ENCODE measurements around the gene ASTN2. TPM values are rescaled to one million over a fixed set of nuclear protein-coding genes. Genes with fewer than 3 reads are reported as not detected.

ASTN2 gene
- polyA plus RNA-seq, 2 of the 4 experiments (the other 2 are of a cell fraction), result 5.8 to 11.6 TPM

GRCh38 chr9:116984111-116984510, 430.7 kb downstream of the ASTN2 start:
- Histone ChIP-seq H3K4me3 (no peak overlapping the region), H3K27ac (no peak overlapping the region), H3K9me3 (no peaks in the 10 kb centered on the region), H3K4me1 (peaks cover 9% of the 10 kb centered on the region), H3K4me2 (no peak overlapping the region)
- no peak for TF ChIP-seq TFCP2L1 (CRISPR knock-in tag; IDR thresholded peaks at IDR 0.05)
- TF ChIP-seq RFX5 (IDR thresholded peaks at IDR 0.05), result no peak
- TF ChIP-seq, protein P1, sequence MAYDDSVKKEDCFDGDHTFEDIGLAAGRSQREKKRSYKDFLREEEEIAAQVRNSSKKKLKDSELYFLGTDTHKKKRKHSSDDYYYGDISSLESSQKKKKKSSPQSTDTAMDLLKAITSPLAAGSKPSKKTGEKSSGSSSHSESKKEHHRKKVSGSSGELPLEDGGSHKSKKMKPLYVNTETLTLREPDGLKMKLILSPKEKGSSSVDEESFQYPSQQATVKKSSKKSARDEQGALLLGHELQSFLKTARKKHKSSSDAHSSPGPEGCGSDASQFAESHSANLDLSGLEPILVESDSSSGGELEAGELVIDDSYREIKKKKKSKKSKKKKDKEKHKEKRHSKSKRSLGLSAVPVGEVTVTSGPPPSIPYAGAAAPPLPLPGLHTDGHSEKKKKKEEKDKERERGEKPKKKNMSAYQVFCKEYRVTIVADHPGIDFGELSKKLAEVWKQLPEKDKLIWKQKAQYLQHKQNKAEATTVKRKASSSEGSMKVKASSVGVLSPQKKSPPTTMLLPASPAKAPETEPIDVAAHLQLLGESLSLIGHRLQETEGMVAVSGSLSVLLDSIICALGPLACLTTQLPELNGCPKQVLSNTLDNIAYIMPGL (CRISPR knock-in tag; IDR thresholded peaks at IDR 0.05; ENCODE audit: borderline replicate concordance), result no peak
- TF ChIP-seq GATA3 (IDR thresholded peaks at IDR 0.05; ENCODE audit: borderline replicate concordance), result no peak
- no peak for FAIRE-seq
- CTCF ChIA-PET, result interaction anchor here (0.5 kb wide), 1 partner anchor 424 kb away, joined by 3 read pairs; no protein-coding TSS in a partner anchor
- no peak for DNase-seq (ENCODE audit: low read depth in 1 of 2, low spot score in 1 of 2)
- ATAC-seq, result no peak
- 33% methylated on average over 2 of the region's 2 CpGs for whole genome bisulfite sequencing (ENCODE audit: missing lambda C conversion rate)
- POLR2A ChIA-PET, result no interaction called here

GRCh38 chr9:116980582-116981120, 434.2 kb downstream of the ASTN2 start:
- no peaks in the 10 kb centered on the region for H3K9me3 ChIP-seq
- ATAC-seq (no peak), FAIRE-seq (no peak), DNase-seq (ENCODE audit: low read depth in 1 of 2, low spot score in 1 of 2) (no peak)
- ChIA-PET POLR2A (no interaction called here), CTCF (interaction anchor here (1.6 kb wide), 1 partner anchor 10 kb away, joined by 4 read pairs; no protein-coding TSS in a partner anchor)
- H3K4me2 ChIP-seq, result no peak overlapping the region
- H3K4me1 ChIP-seq, result peaks cover 21% of the 10 kb centered on the region
- H3K27ac ChIP-seq, result no peak overlapping the region
- no peak overlapping the region for H3K4me3 ChIP-seq
- TF ChIP-seq CBX8 (IDR thresholded peaks at IDR 0.05) (no peak), RARB (CRISPR knock-in tag; IDR thresholded peaks at IDR 0.05) (no peak), MAFK (IDR thresholded peaks at IDR 0.05; ENCODE audit: partially characterized antibody) (peak; percentile 91), USF2 (IDR thresholded peaks at IDR 0.05) (no peak), SREBF2 (IDR thresholded peaks at IDR 0.05) (no peak), TP53 (CRISPR knock-in tag; IDR thresholded peaks at IDR 0.05) (no peak)

DNA sequence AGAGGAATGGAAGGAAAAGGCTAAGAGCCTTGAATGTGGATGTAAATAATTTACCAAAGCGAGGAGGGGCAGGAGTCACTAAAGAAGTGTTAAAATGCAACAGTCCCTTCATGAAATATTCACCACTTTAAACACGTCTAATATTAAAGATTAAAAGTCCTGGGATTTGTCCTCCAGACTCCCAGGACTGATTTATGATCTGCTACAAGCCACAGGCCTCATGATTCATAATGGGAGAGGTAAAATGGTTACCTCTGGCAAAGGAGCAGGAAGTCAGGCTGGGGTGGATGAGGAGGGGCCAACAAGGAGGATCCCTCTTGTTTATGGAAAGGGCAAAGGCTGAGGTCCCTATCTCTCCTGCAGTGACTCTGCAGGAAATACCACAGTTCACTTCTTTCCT, 435.4 kb downstream of the ASTN2 start:
- DNase-seq (ENCODE audit: low read depth in 1 of 2, low spot score in 1 of 2), result peak; percentile 12 to 29
- ChIA-PET POLR2A (no interaction called here), CTCF (no interaction called here)
- H3K4me1 ChIP-seq, result peaks cover 21% of the 10 kb centered on the region
- H3K27ac ChIP-seq, result peak overlapping the region in 1 of 2 experiments; percentile 46; a peak in 2 of 6 replicates
- no peak for TF ChIP-seq REST (IDR thresholded peaks at IDR 0.05)
- TF ChIP-seq MAFK (IDR thresholded peaks at IDR 0.05; ENCODE audit: partially characterized antibody), result no peak
- TF ChIP-seq, protein P1 (CRISPR knock-in tag; IDR thresholded peaks at IDR 0.05; ENCODE audit: borderline replicate concordance), result no peak
- TF ChIP-seq BHLHE40 (IDR thresholded peaks at IDR 0.05; ENCODE audit: low read depth, low read length), result no peak
- H3K9me3 ChIP-seq, result no peaks in the 10 kb centered on the region
- H3K4me3 ChIP-seq, result no peak overlapping the region
- 25% methylated on average over 2 of the region's 2 CpGs for WGBS (ENCODE audit: missing lambda C conversion rate)
- ATAC-seq, result peak in 1 of 2 experiments; percentile 38; a peak in 2 of 6 replicates
- H3K4me2 ChIP-seq, result peak overlapping the region; percentile 37; the same call in 2 of the 3 replicates
- no peak for FAIRE-seq
